K562 (cell line): ENCODE measurements around the gene AGPAT2. TPM values are rescaled to one million over a fixed set of nuclear protein-coding genes. Genes with fewer than 3 reads are reported as not detected.

Experiments used
- ATAC-seq: fragments of 200-7000 bp; cut with Tn5 transposase; 3 replicates; pipeline ENCODE4 v1.9.1; 2020; ENCODE audit warnings: moderate library complexity
- BruUV-seq: library from RNA; stranded (reverse); fragments of 400-500 nt; replicated peaks from 2 replicates; lab custom pipeline; 2021; lab: Mats Ljungman, UMichigan
- CTCF ChIA-PET: fragments of 300-600 bp; formaldehyde crosslinking; extraction: SDS; loops from one replicate; lab custom pipeline; 2021; ENCODE audit warnings: low intra/inter-chr PET ratio; lab: Yijun Ruan, JAX
- POLR2A ChIA-PET: fragments of 300-600, 350-650 bp; sonication (Branson Sonifier 250); formaldehyde crosslinking; extraction: SDS; loops from one replicate; lab custom pipeline; 2021; ENCODE audit warnings: antibody characterized with exemption, inconsistent platforms; lab: Yijun Ruan, JAX
- DNase-seq, 4 experiments: peaks; one replicate each; pipeline versions ENCODE4 v3.0.0 to v3.0.0-alpha.2; 2011 to 2018; ENCODE audit warnings: low spot score in 3 of 4, mixed read lengths in 3 of 4; ENCODE audit errors: extremely low read depth in 1 of 4
- FAIRE-seq: peaks from 2 replicates; lab custom pipeline; 2011; peaks lifted over from hg19 to GRCh38; lab: Jason Lieb, UNC
- H2AFZ ChIP-seq: 2 replicates; pipeline ENCODE4 v1.6.0; 2011; ENCODE audit warnings: low read depth, low read length, control low read depth, inconsistent platforms
- H3K27ac ChIP-seq: fragments of 200-600 bp; 3 replicates; pipeline ENCODE4 v1.8.0; 2011; ENCODE audit warnings: low read depth, mild to moderate bottlenecking, control low read depth, inconsistent platforms, low read length, moderate library complexity, mixed read lengths; ENCODE audit errors: extremely low read depth
- H3K27me3 ChIP-seq, 2 experiments: fragments of 300-600 bp in 1 of 2; 2 replicates in 1 of 2; 3 replicates in 1 of 2; pipeline versions ENCODE4 v1.6.0 to v1.8.0; 2011; ENCODE audit warnings: inconsistent platforms in 2 of 2, low read length in 2 of 2, mild to moderate bottlenecking in 1 of 2, mixed read lengths in 1 of 2, moderate library complexity in 1 of 2; ENCODE audit not compliant: control insufficient read depth in 2 of 2, insufficient read depth in 2 of 2
- H3K36me3 ChIP-seq: fragments of 300-600 bp; 3 replicates; pipeline ENCODE4 v1.8.0; 2011; ENCODE audit warnings: mild to moderate bottlenecking, low read length, inconsistent platforms; ENCODE audit not compliant: control insufficient read depth, insufficient read depth
- H3K4me1 ChIP-seq, 2 experiments: fragments of 200-600 bp in 1 of 2; replicated peaks in 1 of 2; 2 replicates in 1 of 2; 3 replicates in 1 of 2; pipeline versions ENCODE4 v1.5.1 to v1.8.0; 2011; ENCODE audit warnings: inconsistent platforms in 2 of 2, low read length in 2 of 2, mild to moderate bottlenecking in 1 of 2, mixed read lengths in 1 of 2, moderate library complexity in 1 of 2; ENCODE audit not compliant: control insufficient read depth in 2 of 2, insufficient read depth in 2 of 2
- H3K4me2 ChIP-seq: 2 replicates; pipeline ENCODE4 v1.6.1; 2011; ENCODE audit warnings: low read length, control low read depth, inconsistent platforms, mixed read lengths; ENCODE audit not compliant: insufficient read depth
- H3K4me3 ChIP-seq: fragments of 200-600 bp; sonication (generic), shearing (Covaris generic); 2 replicates; pipeline ENCODE4 v1.5.1; 2016; ENCODE audit warnings: control low read depth, inconsistent platforms
- H3K79me2 ChIP-seq: fragments of 200-600 bp; 3 replicates; pipeline ENCODE4 v1.8.0; 2011; ENCODE audit warnings: low read length, inconsistent platforms; ENCODE audit not compliant: control insufficient read depth, insufficient read depth
- H3K9ac ChIP-seq, 2 experiments: 2 replicates each; pipeline versions ENCODE4 v1.6.0 to v1.6.1; 2011; ENCODE audit warnings: low read depth in 2 of 2, low read length in 2 of 2, control low read depth in 1 of 2, inconsistent platforms in 1 of 2, mild to moderate bottlenecking in 1 of 2, mixed read lengths in 1 of 2; ENCODE audit not compliant: insufficient read depth in 1 of 2
- H3K9me1 ChIP-seq: one replicate; pipeline ENCODE4 v1.6.0; 2011; ENCODE audit warnings: inconsistent platforms, mild to moderate bottlenecking, low read length, moderate library complexity; ENCODE audit not compliant: control insufficient read depth, insufficient read depth
- H3K9me3 ChIP-seq: replicated peaks from 2 replicates; pipeline ENCODE4 v1.5.1; 2011; ENCODE audit warnings: low read depth, low read length, inconsistent platforms; ENCODE audit not compliant: control insufficient read depth, insufficient read depth
- H4K20me1 ChIP-seq: replicated peaks from 2 replicates; pipeline ENCODE4 v1.6.1; 2011; ENCODE audit warnings: low read length, inconsistent platforms, mixed read lengths; ENCODE audit not compliant: control insufficient read depth, insufficient read depth
- CEBPB ChIP-seq: fragments of 450-650 bp; IDR thresholded peaks from 2 replicates; pipeline ENCODE4 v1.6.1; 2016; ENCODE audit warnings: missing genetic modification characterization, missing compliant biosample characterization
- CLOCK ChIP-seq: fragments of 250-450 bp; sonication (Bioruptor Pico); IDR thresholded peaks from 2 replicates; pipeline ENCODE4 v1.4.0; 2020; ENCODE audit warnings: mild to moderate bottlenecking, moderate library complexity, borderline replicate concordance
- FIP1L1 ChIP-seq: fragments of 200-400 bp; formaldehyde crosslinking; IDR thresholded peaks from 2 replicates; pipeline ENCODE4 v1.6.1; 2018; ENCODE audit warnings: mild to moderate bottlenecking, low read depth, low read length; ENCODE audit not compliant: poor library complexity, severe bottlenecking
- GATA2 ChIP-seq: sonication (generic); formaldehyde crosslinking; IDR thresholded peaks from 2 replicates; pipeline ENCODE4 v1.4.0; 2020; ENCODE audit warnings: mild to moderate bottlenecking, missing genetic modification reagents
- HDAC3 ChIP-seq: fragments of 450-650 bp; IDR thresholded peaks from 2 replicates; pipeline ENCODE4 v1.6.1; 2018; ENCODE audit warnings: borderline replicate concordance, mild to moderate bottlenecking, moderate library complexity; ENCODE audit not compliant: partially characterized antibody
- KDM5B ChIP-seq: fragments of 200-600 bp; sonication (generic); IDR thresholded peaks from 2 replicates; pipeline ENCODE4 v1.6.1; 2012; ENCODE audit warnings: low read depth, mild to moderate bottlenecking, moderate library complexity, low read length, control low read depth, inconsistent platforms; ENCODE audit not compliant: insufficient replicate concordance
- RBFOX2 ChIP-seq: fragments of 200-400 bp; formaldehyde crosslinking; IDR thresholded peaks from 2 replicates; pipeline ENCODE4 v1.6.1; 2017; ENCODE audit warnings: low read depth, mild to moderate bottlenecking, low read length, moderate library complexity
- RFX5 ChIP-seq: IDR thresholded peaks from 2 replicates; pipeline ENCODE4 v1.6.1; 2011; ENCODE audit warnings: low read depth, mild to moderate bottlenecking, improper control_type of control experiment, low read length
- SFPQ ChIP-seq: fragments of 200-400 bp; formaldehyde crosslinking; IDR thresholded peaks from 2 replicates; pipeline ENCODE4 v1.6.1; 2017; ENCODE audit warnings: mild to moderate bottlenecking, low read depth, low read length, moderate library complexity
- SUPT5H ChIP-seq: fragments of 450-650 bp; IDR thresholded peaks from 2 replicates; pipeline ENCODE4 v1.6.1; 2016
- ZNF347 ChIP-seq: fragments of 450-650 bp; formaldehyde crosslinking; IDR thresholded peaks from 2 replicates; pipeline ENCODE4 v1.4.0; 2020; ENCODE audit warnings: low read depth, mild to moderate bottlenecking, moderate library complexity
- ZNF431 ChIP-seq: sonication (generic); formaldehyde crosslinking; IDR thresholded peaks from 2 replicates; pipeline ENCODE4 v1.8.0; 2022; ENCODE audit warnings: mild to moderate bottlenecking, missing genetic modification reagents
- ZNF695 ChIP-seq: fragments of 450-650 bp; formaldehyde crosslinking; IDR thresholded peaks from 2 replicates; pipeline ENCODE4 v1.4.0; 2020; ENCODE audit warnings: mild to moderate bottlenecking, moderate library complexity
- WGBS: fragments of 100-300 bp; shearing (Covaris generic); methylation state at CpG from one replicate; pipeline ENCODE4 v1.1.6; 2016; ENCODE audit warnings: low coverage, mixed read lengths; ENCODE audit not compliant: insufficient coverage; ENCODE audit errors: missing lambda C conversion rate; 5-methylcytosine and 5-hydroxymethylcytosine counted together
- in situ Hi-C: fragments of 300-500 bp; cut with MboI; formaldehyde crosslinking; loops from 4 replicates; pipeline ENCODE4 v1.15.0; 2018; ENCODE audit warnings: inconsistent platforms, mixed read lengths
- intact Hi-C: fragments of 100-400 bp; cut with micrococcal nuclease; formaldehyde crosslinking; loops from 2 replicates; pipeline ENCODE4 v1.14.2; 2022
- polyA plus RNA-seq, 8 experiments: library from polyadenylated mRNA; depleted of rRNA in 4 of 8; stranded (reverse) in 5 of 8; unstranded in 3 of 8; fragments of >200 nt; fragmentation: Nextera tagmentation in 2 of 8; fragmentation: Illumina TruSeq in 1 of 8; extraction: Ambion mirVana in 2 of 8; extraction: Trizol in 1 of 8; gene quantifications; 2 replicates each; pipeline versions ENCODE4 v1.2.1 to v1.2.3, GENCODE V29; 2011 to 2014; ENCODE audit warnings: inconsistent platforms in 1 of 8, missing spikeins in 1 of 8
- total RNA-seq, 7 experiments: library from RNA; depleted of rRNA in 6 of 7; stranded (reverse); fragments of >200 nt in 6 of 7; fragmentation: Illumina TruSeq in 2 of 7; extraction: Trizol in 2 of 7; gene quantifications; 2 replicates each; pipeline versions ENCODE4 v1.2.1 to v1.2.3, GENCODE V29; 2011 to 2021; ENCODE audit warnings: low replicate concordance in 1 of 7

Gene AGPAT2
- total and polyA plus RNA-seq, 9 of the 15 experiments (the other 6 are each of a cell fraction or from before 2014, with no cell fraction given) = 0.13 to 54.5 (median 23.9) TPM

- no peak for TF ChIP-seq RFX5
- TF ChIP-seq KDM5B = peak; percentile 21
- peak; percentile 73 for TF ChIP-seq RBFOX2
- TF ChIP-seq GATA2 = no peak
- TF ChIP-seq SUPT5H = 0 out of 2 replicates have a peak, but pooled peaks have one; percentile 33
- TF ChIP-seq, all 486 proteins: peak for 10
Observed at GRCh38 chr9:136667214-136667939, 19.9 kb downstream of the AGPAT2 start (continued).

- Histone ChIP-seq H3K36me3 (peaks cover 75% of the 10 kb centered on the region; the same call in 2 of the 3 replicates), H3K9me3 (0 out of 2 replicates have a peak, but pooled peaks cover 3% of the 10 kb centered on the region), H3K27me3 (no peaks in the 10 kb centered on the region), H3K4me1 (peaks cover 16 to 96% of the 10 kb centered on the region in 2 experiments), H3K79me2 (peaks cover 70% of the 10 kb centered on the region), H3K9ac (peak overlapping the region; percentile 32 to 89), H3K4me3 (peak overlapping the region; percentile 81), H3K9me1 (peaks cover 2% of the 10 kb centered on the region), H3K27ac (peak overlapping the region; percentile 76), H2AFZ (no peak overlapping the region), H4K20me1 (peaks cover 61% of the 10 kb centered on the region), H3K4me2 (peak overlapping the region; percentile 59)
- FAIRE-seq (no peak), DNase-seq (peak in 2 of 4 experiments; percentile 51), ATAC-seq (no peak)
- in situ Hi-C loops (no loop called here), intact Hi-C loops (no loop called here)
- POLR2A ChIA-PET = no interaction called here
- whole genome bisulfite sequencing = 69% methylated on average over 12 of the region's 35 CpGs
- BruUV-seq = no TSS peak
- CTCF ChIA-PET = no interaction called here
- peak; percentile 41; the same call in 1 of the 2 replicates for TF ChIP-seq SUPT5H
- no peak for TF ChIP-seq ZNF695 (CRISPR knock-in tag)
- TF ChIP-seq FIP1L1 = peak; percentile 39
- no peak for TF ChIP-seq ZNF431 (CRISPR knock-in tag)
- no peak for TF ChIP-seq ZNF347 (CRISPR knock-in tag)
- TF ChIP-seq CLOCK = no peak
- TF ChIP-seq HDAC3 = no peak
- TF ChIP-seq SFPQ = 0 out of 2 replicates have a peak, but pooled peaks have one; percentile 0
- peak; percentile 67 for TF ChIP-seq RBFOX2
- TF ChIP-seq CEBPB (tag) = no peak
Observed at GRCh38 chr9:136666372-136667213, 20.7 kb downstream of the AGPAT2 start.
